ENCODE data around the gene ELMO3.

ELMO3 gene, protein sequence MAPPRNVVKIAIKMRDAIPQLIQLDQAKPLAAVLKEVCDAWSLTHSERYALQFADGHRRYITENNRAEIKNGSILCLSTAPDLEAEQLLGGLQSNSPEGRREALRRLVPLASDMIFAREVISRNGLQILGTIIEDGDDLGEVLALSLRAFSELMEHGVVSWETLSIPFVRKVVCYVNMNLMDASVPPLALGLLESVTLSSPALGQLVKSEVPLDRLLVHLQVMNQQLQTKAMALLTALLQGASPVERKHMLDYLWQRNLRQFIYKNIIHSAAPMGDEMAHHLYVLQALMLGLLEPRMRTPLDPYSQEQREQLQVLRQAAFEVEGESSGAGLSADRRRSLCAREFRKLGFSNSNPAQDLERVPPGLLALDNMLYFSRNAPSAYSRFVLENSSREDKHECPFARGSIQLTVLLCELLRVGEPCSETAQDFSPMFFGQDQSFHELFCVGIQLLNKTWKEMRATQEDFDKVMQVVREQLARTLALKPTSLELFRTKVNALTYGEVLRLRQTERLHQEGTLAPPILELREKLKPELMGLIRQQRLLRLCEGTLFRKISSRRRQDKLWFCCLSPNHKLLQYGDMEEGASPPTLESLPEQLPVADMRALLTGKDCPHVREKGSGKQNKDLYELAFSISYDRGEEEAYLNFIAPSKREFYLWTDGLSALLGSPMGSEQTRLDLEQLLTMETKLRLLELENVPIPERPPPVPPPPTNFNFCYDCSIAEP

DNA sequence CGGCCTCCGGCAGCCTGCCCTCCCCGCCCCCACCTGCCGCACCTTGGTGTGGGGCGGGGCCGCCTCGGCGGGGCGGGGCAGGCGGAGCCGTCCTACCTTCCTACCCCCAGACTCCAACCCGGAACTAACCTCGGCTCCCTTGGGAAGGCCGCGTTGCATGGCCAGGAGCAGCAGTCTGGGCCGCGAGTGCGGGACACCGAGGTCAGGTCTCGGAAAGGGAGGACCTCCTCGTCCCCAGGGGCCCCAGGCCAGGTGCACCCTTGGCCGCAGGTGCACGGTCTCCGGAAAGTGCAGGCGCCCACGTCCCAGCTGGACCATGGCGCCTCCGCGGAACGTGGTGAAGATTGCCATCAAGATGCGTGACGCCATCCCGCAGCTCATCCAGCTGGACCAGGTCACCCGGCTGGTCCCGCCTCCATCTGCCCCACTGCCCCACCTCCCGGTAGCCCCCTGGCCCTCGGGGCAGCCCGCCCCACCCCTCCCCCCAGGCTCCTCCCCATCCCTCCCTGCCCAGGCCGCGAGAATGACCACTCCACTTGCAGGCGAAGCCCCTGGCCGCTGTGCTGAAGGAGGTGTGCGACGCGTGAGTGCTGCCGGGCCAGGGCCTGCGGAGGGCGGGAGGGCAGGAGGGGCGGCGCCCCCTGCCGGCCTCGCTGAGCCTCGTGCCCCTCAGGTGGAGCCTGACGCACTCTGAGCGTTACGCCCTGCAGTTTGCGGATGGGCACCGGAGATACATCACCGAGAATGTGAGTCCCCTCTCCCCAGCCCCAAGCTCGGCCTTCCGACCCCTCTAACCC, at the start of gene ELMO3:
TSS of gene ELMO3 (plus strand) at position 121 of the 797 bp plus-strand sequence. CDS start at position 317, 196 bp downstream.
- DNase-seq, result no peak

- DNase-seq, result no peak
Observed at GRCh38 chr16:67149276-67150046, 49.5 kb upstream of the ELMO3 start.

DNA sequence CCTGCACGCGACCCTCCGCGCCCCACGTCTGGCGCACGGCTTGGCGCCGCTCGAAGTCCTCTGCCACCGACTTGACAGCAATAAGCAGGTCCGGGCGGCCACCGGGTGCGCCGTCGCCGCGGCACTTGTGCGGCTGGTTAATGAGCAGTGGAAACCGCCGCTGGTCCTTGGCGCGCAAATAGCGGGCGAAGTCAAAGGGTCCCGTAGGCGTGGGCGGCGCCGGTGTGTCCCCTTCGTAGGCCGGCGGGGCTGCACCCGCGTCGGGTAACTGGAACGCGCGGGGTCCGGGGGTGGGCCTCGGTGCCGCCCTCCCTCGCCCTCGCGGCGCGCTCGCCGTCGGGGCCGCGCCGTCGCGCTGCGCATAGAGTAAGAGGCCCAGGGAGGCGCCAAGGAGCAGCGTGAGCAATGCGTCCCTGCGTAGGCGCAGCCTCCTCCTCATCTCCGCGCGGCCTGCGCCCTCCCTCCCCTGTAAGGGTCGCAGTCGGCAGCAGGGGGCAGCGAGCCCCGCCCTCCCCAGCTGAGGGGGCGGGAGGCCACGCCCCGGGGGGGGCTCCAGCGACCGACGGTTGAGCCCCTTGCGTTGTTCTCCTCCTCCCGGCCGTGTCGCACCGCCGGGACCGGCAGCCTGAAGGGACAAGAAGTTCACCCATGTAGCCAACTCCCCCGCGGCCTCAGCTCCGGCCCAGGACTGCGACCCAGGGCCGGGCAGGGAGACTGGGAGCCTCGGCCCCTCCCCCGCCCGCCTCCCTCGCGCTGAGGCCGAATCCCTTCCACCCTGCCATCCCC, 48.7 kb upstream of the ELMO3 start:
- DNase-seq, result peak; percentile 21

DNA sequence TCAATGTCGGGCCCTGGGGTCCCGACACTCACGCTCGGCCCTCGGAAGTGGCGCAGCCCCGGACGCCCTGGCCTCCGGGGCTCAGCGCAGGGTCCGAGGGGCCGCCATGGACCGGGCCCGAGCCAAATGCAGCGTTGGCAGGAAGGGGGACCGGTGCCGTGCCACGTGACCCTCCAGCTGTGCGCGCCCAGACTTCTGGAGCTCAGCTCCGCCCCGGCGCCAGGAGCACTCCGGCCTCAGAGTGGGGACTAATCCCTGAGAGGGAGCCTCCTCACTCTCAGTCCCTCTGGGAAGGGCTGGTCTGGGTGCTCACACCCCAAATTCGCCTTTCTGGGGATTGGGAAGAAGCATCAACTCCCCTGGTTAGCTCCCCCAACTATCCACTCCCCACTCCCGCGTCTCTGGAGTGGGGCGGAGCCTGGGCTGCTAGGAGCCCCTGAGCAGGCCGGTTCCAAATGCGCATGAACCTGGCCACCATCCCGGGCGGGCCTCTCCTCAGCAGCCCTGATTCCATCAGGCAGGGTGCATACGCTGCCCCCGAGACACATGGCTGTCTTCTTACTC, 48.0 kb upstream of the ELMO3 start, which contains the start of gene B3GNT9:
TSS of gene B3GNT9 (minus strand) at position 166 of the 564 bp plus-strand sequence. CDS start 513 bp downstream, outside the sequence.
- no peak for DNase-seq

- DNase-seq, result no peak
Observed at GRCh38 chr16:67151431-67152097, 47.4 kb upstream of the ELMO3 start.

GRCh38 chr16:67154578-67155294, 44.2 kb upstream of the ELMO3 start:
- DNase-seq, result no peak

GRCh38 chr16:67155295-67156142, 43.4 kb upstream of the ELMO3 start:
- DNase-seq, result peak; percentile 72

- DNase-seq, result no peak
Observed at GRCh38 chr16:67156143-67156844, 42.6 kb upstream of the ELMO3 start.

- no peak for DNase-seq
Observed at GRCh38 chr16:67157106-67157748, 41.7 kb upstream of the ELMO3 start.

- peak; percentile 25 for DNase-seq
Observed at GRCh38 chr16:67157892-67158635, 40.9 kb upstream of the ELMO3 start.

DNA sequence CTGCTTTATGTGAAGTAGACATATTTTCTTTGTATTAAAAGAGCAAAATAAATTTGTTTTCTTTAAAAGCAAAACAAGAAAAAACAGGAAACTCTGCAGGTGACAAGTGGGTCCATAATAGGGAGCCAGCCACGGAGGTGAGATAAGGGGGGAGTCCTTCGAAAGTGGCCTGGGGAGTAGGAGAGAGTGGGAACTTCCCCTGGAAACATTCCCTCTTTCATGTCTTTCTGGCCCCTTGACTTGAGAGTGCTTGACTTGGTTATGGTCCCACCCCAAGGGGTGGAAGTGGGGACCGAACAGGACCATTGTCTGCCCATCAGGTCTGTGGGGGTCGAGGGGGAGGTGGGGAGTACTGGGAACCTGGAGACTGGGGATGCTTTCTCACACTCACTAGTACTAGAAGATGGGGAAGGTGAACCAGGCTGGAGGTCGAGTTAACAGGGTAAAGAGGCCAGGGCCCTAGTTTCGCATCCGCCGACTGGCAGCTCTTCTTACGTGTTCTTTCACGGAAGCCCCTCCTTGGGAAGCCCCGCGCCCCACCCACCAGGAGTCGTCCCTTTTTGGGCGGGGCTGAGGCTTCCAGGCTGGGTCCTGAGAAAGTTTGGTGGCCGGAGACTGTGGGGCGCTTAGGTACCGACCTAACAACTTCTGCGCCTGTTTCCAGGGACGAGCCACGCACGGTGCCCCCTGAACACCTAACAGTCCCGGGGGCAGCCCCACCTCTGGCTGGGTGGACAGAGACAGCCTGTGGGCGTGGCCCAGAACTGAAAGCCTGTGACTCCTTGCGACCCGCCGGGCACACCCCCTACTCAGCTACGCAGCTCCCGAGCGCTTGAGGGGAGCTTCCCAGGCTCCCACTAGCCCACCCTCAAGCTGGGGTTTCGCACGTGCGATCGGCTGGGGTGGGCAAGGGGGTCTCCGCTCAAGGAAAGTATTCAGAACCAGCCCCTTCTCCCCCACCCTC, 40.0 kb upstream of the ELMO3 start:
- peak; percentile 85 for DNase-seq

GRCh38 chr16:67161595-67162058, 37.3 kb upstream of the ELMO3 start:
- no peak for DNase-seq

DNA sequence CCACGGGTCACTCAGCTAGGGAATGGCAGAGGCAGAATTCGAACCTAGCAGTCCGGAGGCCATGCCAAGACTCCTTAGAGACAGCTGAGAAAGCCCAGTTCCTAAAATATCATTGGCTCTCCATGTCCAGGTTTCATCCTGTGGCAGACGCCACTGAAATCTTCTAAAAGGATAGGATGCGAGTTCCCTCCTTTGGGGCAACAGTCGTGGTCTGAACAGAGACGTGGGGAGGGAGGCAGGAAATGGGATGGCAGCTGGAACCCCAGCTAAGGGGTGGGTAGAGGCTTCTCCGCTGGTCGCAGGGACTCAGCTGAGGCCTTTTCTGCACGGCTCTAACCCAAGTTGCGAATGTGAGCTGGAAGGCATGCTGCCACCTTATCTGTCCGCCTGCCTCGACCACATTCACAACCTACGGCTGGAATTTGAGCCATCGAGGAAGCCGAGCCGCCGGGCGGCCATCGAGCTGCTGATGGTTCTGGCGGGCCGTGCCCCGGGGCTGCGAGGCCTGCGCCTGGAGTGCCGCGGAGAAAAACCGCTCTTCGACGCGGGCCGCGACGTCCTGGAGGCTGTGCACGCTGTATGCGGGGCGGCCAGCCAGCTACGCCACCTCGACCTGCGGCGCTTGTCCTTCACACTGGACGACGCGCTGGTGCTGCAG, 36.3 kb upstream of the ELMO3 start:
- DNase-seq, result no peak

DNA sequence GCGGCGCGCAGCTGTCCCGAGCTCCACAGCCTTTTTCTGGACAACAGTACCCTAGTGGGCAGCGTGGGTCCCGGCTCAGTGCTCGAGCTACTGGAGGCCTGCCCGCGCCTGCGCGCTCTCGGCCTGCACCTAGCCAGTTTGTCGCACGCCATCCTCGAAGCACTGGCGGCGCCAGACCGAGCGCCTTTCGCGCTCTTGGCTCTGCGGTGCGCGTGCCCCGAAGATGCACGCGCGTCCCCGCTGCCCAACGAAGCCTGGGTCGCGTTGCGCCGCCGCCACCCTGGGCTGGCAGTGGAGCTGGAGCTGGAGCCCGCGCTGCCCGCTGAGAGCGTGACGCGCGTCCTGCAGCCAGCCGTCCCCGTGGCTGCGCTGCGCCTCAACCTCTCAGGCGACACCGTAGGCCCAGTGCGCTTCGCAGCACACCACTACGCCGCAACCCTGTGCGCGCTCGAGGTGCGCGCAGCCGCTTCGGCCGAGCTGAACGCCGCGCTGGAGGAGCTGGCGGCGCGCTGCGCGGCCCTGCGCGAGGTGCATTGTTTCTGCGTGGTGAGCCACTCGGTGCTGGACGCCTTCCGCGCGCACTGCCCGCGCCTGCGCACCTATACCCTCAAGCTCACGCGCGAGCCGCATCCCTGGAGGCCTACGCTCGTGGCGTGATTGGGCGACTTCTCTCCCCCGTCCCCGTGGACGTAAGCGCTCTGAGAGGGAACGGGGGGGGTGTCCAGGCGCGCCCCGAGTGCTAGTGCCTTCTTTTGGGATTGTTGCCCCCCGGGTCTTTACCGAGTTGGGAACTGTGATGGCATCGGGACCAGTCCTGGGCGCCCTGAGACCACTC, 35.5 kb upstream of the ELMO3 start:
- no peak for DNase-seq
